DND-41 (cell line): ENCODE results near the gene SH2D4B.

Source experiments
- ATAC-seq: fragments of 200-7000 bp; cut with Tn5 transposase; 3 replicates; pipeline ENCODE4 v1.9.1; 2021; ENCODE audit warnings: low read depth; ENCODE audit not compliant: insufficient read depth
- DNase-seq: peaks from one replicate; pipeline ENCODE4 v3.0.0-alpha.2; 2020
- H2AFZ ChIP-seq: 2 replicates; pipeline ENCODE4 v1.6.0; 2012; ENCODE audit warnings: low read depth, low read length
- H3K27ac ChIP-seq: 2 replicates; pipeline ENCODE4 v1.5.1; 2012; ENCODE audit warnings: low read length, inconsistent platforms
- H3K27me3 ChIP-seq: fragments of 200-600 bp; sonication (generic); 2 replicates; pipeline ENCODE4 v1.6.0; 2012; ENCODE audit warnings: low read length, mild to moderate bottlenecking, inconsistent platforms; ENCODE audit not compliant: insufficient read depth, poor library complexity
- H3K36me3 ChIP-seq: 2 replicates; pipeline ENCODE4 v1.5.1; 2012; ENCODE audit warnings: low read length, inconsistent platforms; ENCODE audit not compliant: insufficient read depth
- H3K4me1 ChIP-seq: 2 replicates; pipeline ENCODE4 v1.5.1; 2012; ENCODE audit warnings: mild to moderate bottlenecking, low read length; ENCODE audit not compliant: insufficient read depth
- H3K4me2 ChIP-seq: 2 replicates; pipeline ENCODE4 v1.6.0; 2012; ENCODE audit warnings: mild to moderate bottlenecking, moderate library complexity, low read length, inconsistent platforms; ENCODE audit not compliant: insufficient read depth
- H3K4me3 ChIP-seq, 2 experiments: fragments of 200-600 bp in 1 of 2; shearing (Covaris generic) in 1 of 2; 2 replicates each; pipeline ENCODE4 v1.5.1; 2012 to 2016; ENCODE audit warnings: inconsistent platforms in 2 of 2, low read length in 2 of 2, mild to moderate bottlenecking in 2 of 2, low read depth in 1 of 2, moderate library complexity in 1 of 2
- H3K79me2 ChIP-seq: 2 replicates; pipeline ENCODE4 v1.6.0; 2012; ENCODE audit warnings: low read length, inconsistent platforms; ENCODE audit not compliant: insufficient read depth
- H3K9ac ChIP-seq: 2 replicates; pipeline ENCODE4 v1.6.0; 2012; ENCODE audit warnings: low read depth, mild to moderate bottlenecking, inconsistent platforms, low read length, moderate library complexity
- H3K9me3 ChIP-seq: 2 replicates; pipeline ENCODE4 v1.5.1; 2012; ENCODE audit warnings: low read length, moderate library complexity, mild to moderate bottlenecking, inconsistent platforms; ENCODE audit not compliant: insufficient read depth, severe bottlenecking
- H4K20me1 ChIP-seq: 2 replicates; pipeline ENCODE4 v1.6.0; 2012; ENCODE audit warnings: low read length; ENCODE audit not compliant: insufficient read depth
- EZH2 ChIP-seq: IDR thresholded peaks from 3 replicates; pipeline ENCODE4 v1.6.1; 2012; ENCODE audit warnings: borderline replicate concordance, low read depth, mild to moderate bottlenecking, moderate library complexity, low read length, inconsistent platforms; ENCODE audit not compliant: severe bottlenecking
- TF ChIP-seq, protein P1 (sequence below): IDR thresholded peaks from 2 replicates; pipeline ENCODE4 v1.5.1; 2012; ENCODE audit warnings: borderline replicate concordance, low read length, moderate library complexity, mild to moderate bottlenecking; ENCODE audit not compliant: poor library complexity, severe bottlenecking; ENCODE audit errors: extremely low read depth

The SH2D4B gene

DNA sequence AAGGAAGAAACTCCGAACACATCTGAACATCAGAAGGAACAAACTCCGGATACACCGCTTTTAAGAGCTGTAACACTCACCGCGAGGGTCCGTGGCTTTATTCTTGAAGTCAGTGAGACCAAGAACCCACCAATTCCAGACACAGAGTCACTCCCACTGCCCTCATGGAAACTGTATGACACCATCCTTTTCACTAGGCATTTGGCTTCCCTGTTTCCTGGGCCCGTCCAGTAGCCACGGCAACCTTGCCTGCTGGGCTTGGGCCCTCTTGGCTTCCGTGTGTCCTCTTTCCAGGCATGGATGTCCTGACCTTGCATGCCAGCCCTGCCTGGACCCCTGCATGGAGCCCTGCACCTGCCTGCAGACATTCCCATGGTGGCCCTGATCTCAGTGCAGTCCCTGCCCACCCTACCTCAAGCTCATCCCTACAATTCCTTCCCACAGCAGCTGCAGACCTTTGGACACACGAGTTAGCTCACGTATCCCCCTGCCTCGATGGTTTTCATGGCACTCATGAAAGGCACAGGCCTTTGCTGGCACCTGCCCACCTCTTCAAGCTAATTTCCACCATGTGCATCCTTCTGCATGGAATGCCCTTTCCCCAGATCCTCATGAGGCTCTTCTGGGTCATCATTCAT lies 6.7 kb downstream of the SH2D4B start:
- H3K36me3 ChIP-seq, result no peaks in the 10 kb centered on the region
- H3K4me3 ChIP-seq, result no peak overlapping the region
- DNase-seq, result no peak
- H3K9me3 ChIP-seq, result no peaks in the 10 kb centered on the region
- H3K27ac ChIP-seq, result no peak overlapping the region
- peaks cover 3% of the 10 kb centered on the region for H3K27me3 ChIP-seq
- no peaks in the 10 kb centered on the region for H4K20me1 ChIP-seq
- H3K4me1 ChIP-seq, result no peaks in the 10 kb centered on the region
- TF ChIP-seq, protein P1, sequence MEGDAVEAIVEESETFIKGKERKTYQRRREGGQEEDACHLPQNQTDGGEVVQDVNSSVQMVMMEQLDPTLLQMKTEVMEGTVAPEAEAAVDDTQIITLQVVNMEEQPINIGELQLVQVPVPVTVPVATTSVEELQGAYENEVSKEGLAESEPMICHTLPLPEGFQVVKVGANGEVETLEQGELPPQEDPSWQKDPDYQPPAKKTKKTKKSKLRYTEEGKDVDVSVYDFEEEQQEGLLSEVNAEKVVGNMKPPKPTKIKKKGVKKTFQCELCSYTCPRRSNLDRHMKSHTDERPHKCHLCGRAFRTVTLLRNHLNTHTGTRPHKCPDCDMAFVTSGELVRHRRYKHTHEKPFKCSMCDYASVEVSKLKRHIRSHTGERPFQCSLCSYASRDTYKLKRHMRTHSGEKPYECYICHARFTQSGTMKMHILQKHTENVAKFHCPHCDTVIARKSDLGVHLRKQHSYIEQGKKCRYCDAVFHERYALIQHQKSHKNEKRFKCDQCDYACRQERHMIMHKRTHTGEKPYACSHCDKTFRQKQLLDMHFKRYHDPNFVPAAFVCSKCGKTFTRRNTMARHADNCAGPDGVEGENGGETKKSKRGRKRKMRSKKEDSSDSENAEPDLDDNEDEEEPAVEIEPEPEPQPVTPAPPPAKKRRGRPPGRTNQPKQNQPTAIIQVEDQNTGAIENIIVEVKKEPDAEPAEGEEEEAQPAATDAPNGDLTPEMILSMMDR, result no peak
- no peak for TF ChIP-seq EZH2
- H3K79me2 ChIP-seq, result no peaks in the 10 kb centered on the region
- no peak for ATAC-seq
- no peak overlapping the region for H3K9ac ChIP-seq
- H3K4me2 ChIP-seq, result no peak overlapping the region
- H2AFZ ChIP-seq, result no peak overlapping the region

DNA sequence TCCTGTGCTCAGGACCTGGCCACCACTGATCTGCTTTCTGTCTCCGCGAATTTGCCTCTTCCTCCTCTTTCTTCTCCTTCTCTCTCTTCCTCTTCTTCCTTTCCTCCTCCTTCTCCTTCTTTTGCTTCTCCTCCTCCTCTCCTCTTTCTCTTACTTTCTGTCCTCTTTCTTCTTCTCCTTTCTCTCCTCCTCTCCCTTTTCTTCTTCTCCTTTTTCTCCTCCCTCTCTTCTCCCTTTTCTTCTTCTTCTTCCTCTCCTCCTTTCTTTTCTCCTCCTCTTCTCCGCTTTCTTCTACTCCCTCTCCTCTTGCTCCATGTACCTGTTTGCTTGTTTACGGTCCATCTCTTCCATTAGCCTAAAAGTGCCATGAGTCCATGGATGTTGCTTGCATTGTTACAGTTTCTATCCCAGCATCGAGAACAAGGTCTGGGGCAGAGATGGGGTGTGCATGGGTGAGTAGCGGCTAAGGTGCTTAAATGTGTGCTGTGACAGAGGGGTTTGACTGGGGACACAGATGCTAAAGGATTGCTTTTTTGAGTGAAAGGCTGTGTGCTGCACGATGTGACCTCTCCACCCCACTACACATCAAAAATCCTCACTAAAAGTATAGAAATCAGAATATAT lies 7.7 kb downstream of the SH2D4B start:
- Histone ChIP-seq H4K20me1 (no peaks in the 10 kb centered on the region), H3K9ac (no peak overlapping the region), H3K27ac (no peak overlapping the region), H3K79me2 (no peaks in the 10 kb centered on the region), H2AFZ (no peak overlapping the region), H3K9me3 (no peaks in the 10 kb centered on the region), H3K4me3 (no peak overlapping the region), H3K4me2 (no peak overlapping the region), H3K27me3 (peaks cover 3% of the 10 kb centered on the region), H3K4me1 (no peaks in the 10 kb centered on the region), H3K36me3 (no peaks in the 10 kb centered on the region)
- no peak for ATAC-seq
- no peak for TF ChIP-seq EZH2
- TF ChIP-seq, protein P1, result no peak
- no peak for DNase-seq

DNA sequence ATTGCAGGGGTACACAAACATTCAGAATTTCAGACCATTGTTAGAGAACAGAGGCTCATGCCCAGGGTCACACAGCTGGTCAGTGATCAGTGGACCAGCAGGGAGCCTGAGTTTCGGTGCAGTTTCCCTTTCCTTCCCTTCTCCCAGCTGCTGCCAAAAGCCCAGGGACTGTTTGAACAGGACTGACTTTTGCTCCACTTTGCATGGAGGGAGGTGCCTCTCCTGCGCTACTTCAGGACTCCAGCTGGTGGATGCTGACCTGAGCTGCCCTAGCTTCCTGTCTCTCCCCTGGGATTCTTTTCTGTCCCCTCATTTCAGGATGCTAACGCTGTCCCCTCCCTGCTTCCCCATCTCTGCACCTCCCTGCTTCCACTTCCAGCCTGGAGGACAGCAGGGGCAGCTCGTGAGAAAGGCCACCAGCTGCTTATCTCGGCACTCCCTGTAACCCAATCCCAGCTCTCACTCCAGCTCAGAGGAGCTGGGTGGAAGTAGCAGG lies 14.5 kb downstream of the SH2D4B start:
- Histone ChIP-seq H3K4me2 (no peak overlapping the region), H3K4me1 (no peaks in the 10 kb centered on the region), H2AFZ (no peak overlapping the region), H3K4me3 (no peak overlapping the region), H4K20me1 (no peaks in the 10 kb centered on the region), H3K27ac (no peak overlapping the region), H3K79me2 (no peaks in the 10 kb centered on the region), H3K27me3 (no peaks in the 10 kb centered on the region), H3K9me3 (no peaks in the 10 kb centered on the region), H3K9ac (no peak overlapping the region), H3K36me3 (no peaks in the 10 kb centered on the region)
- no peak for ATAC-seq
- no peak for DNase-seq
- no peak for TF ChIP-seq EZH2
- TF ChIP-seq, protein P1, result no peak
